NB4 (cell line): ENCODE data around the gene ZNF469.

Experiments
- DNase-seq: peaks from one replicate; pipeline ENCODE4 v3.0.0; 2010; ENCODE audit warnings: low read depth
- H3K4me3 ChIP-seq: one replicate; pipeline ENCODE4 v1.5.1; 2011; ENCODE audit warnings: mild to moderate bottlenecking, low read depth, low read length, moderate library complexity
- CTCF ChIP-seq: IDR thresholded peaks from one replicate; pipeline ENCODE4 v1.5.1; 2012; ENCODE audit warnings: low read depth, low read length
- MAX ChIP-seq: IDR thresholded peaks from 2 replicates; pipeline ENCODE4 v1.6.1; 2011; ENCODE audit warnings: low read depth, low read length
- MYC ChIP-seq: IDR thresholded peaks from 2 replicates; pipeline ENCODE4 v1.6.1; 2011; ENCODE audit warnings: low read depth, low read length
- POLR2A ChIP-seq: IDR thresholded peaks from 2 replicates; pipeline ENCODE4 v1.6.1; 2011; ENCODE audit warnings: mild to moderate bottlenecking; ENCODE audit not compliant: insufficient read length; ENCODE audit errors: extremely low read depth

Gene ZNF469

GRCh38 chr16:88413631-88414030, 30.9 kb downstream of the ZNF469 start:
- H3K4me3 ChIP-seq = no peak overlapping the region
- TF ChIP-seq MAX = no peak
- no peak for TF ChIP-seq CTCF
- TF ChIP-seq POLR2A = no peak
- TF ChIP-seq MYC = no peak
- DNase-seq = no peak

- no peak for DNase-seq
- TF ChIP-seq MYC (no peak), MAX (no peak), CTCF (no peak), POLR2A (no peak)
- no peak overlapping the region for H3K4me3 ChIP-seq
Observed at GRCh38 chr16:88414521-88415380, 32.0 kb downstream of the ZNF469 start.

- no peak overlapping the region for H3K4me3 ChIP-seq
- TF ChIP-seq MYC (no peak), POLR2A (no peak), MAX (no peak), CTCF (no peak)
- DNase-seq = no peak
Observed at GRCh38 chr16:88415381-88415705, 32.6 kb downstream of the ZNF469 start.

GRCh38 chr16:88415713-88416323, 33.1 kb downstream of the ZNF469 start:
- DNase-seq = no peak
- no peak overlapping the region for H3K4me3 ChIP-seq
- TF ChIP-seq MYC (no peak), POLR2A (no peak), MAX (no peak), CTCF (no peak)

GRCh38 chr16:88416686-88417085, 33.9 kb downstream of the ZNF469 start:
- TF ChIP-seq CTCF (no peak), POLR2A (no peak), MYC (no peak), MAX (no peak)
- H3K4me3 ChIP-seq = no peak overlapping the region
- no peak for DNase-seq
